ENCODE measurements around the gene SEC24C.

Gene SEC24C

GRCh38 chr10:73818402-73818801 is 74.2 kb downstream of the SEC24C start:
- no peak for DNase-seq (ENCODE audit: extremely low spot score)
- CTCF ChIA-PET = interaction anchor here (0.6 kb wide), 2 partner anchors 46 to 439 kb away, joined by 3 to 10 read pairs; no protein-coding TSS in a partner anchor
- TF ChIP-seq SP1 (IDR thresholded peaks at IDR 0.05) (no peak), SUZ12 (IDR thresholded peaks at IDR 0.05) (no peak), FOXM1 (IDR thresholded peaks at IDR 0.05; ENCODE audit: borderline replicate concordance) (no peak), FOXA1 (IDR thresholded peaks at IDR 0.05) (no peak), PKNOX1 (IDR thresholded peaks at IDR 0.05) (no peak), ZNF384 (IDR thresholded peaks at IDR 0.05) (no peak), LEF1 (IDR thresholded peaks at IDR 0.05; ENCODE audit: borderline replicate concordance) (no peak), TARDBP (IDR thresholded peaks at IDR 0.05) (no peak), ELF4 (IDR thresholded peaks at IDR 0.05) (no peak), BHLHE40 (IDR thresholded peaks at IDR 0.05; ENCODE audit: borderline replicate concordance) (no peak), NFRKB (IDR thresholded peaks at IDR 0.05) (no peak), FOXK2 (IDR thresholded peaks at IDR 0.05) (no peak), L3MBTL2 (conservative IDR thresholded peaks at IDR 0.05) (no peak)
- POLR2A ChIA-PET = no interaction called here

- DNase-seq (ENCODE audit: extremely low spot score) = no peak
- TF ChIP-seq PKNOX1 (IDR thresholded peaks at IDR 0.05) (no peak), FOXM1 (IDR thresholded peaks at IDR 0.05; ENCODE audit: borderline replicate concordance) (no peak), FOXA1 (IDR thresholded peaks at IDR 0.05) (no peak), BHLHE40 (IDR thresholded peaks at IDR 0.05; ENCODE audit: borderline replicate concordance) (no peak), NFRKB (IDR thresholded peaks at IDR 0.05) (no peak), TARDBP (IDR thresholded peaks at IDR 0.05) (no peak), LEF1 (IDR thresholded peaks at IDR 0.05; ENCODE audit: borderline replicate concordance) (no peak), SP1 (IDR thresholded peaks at IDR 0.05) (no peak), ZNF384 (IDR thresholded peaks at IDR 0.05) (no peak), ELF4 (IDR thresholded peaks at IDR 0.05) (no peak), FOXK2 (IDR thresholded peaks at IDR 0.05) (no peak), HDGF (IDR thresholded peaks at IDR 0.05; ENCODE audit: borderline replicate concordance) (no peak), SUZ12 (IDR thresholded peaks at IDR 0.05) (no peak), CTBP1 (IDR thresholded peaks at IDR 0.05; ENCODE audit: borderline replicate concordance) (no peak), ARNT (IDR thresholded peaks at IDR 0.05) (no peak), L3MBTL2 (conservative IDR thresholded peaks at IDR 0.05) (no peak)
- ChIA-PET CTCF (interaction anchor here (0.6 to 0.7 kb wide), 2 partner anchors 14 to 46 kb away, joined by 3 read pairs; no protein-coding TSS in a partner anchor), POLR2A (no interaction called here)
Observed at GRCh38 chr10:73819081-73819480, 74.9 kb downstream of the SEC24C start.

- POLR2A ChIA-PET = no interaction called here
- TF ChIP-seq HDGF (IDR thresholded peaks at IDR 0.05; ENCODE audit: borderline replicate concordance) (no peak), ELF4 (IDR thresholded peaks at IDR 0.05) (no peak), FOXM1 (IDR thresholded peaks at IDR 0.05; ENCODE audit: borderline replicate concordance) (no peak), CTBP1 (IDR thresholded peaks at IDR 0.05; ENCODE audit: borderline replicate concordance) (no peak)
- CTCF ChIA-PET = interaction anchor here (0.6 to 0.7 kb wide), 2 partner anchors 13 to 15 kb away, joined by 3 read pairs; no protein-coding TSS in a partner anchor
- DNase-seq (ENCODE audit: extremely low spot score) = no peak
Observed at GRCh38 chr10:73819513-73820093, 75.4 kb downstream of the SEC24C start.
